HUES48 (cell line): Measurements from ENCODE around the gene OR2L2.
"Not testable (repeated sequence)": the region's sequence is repeated elsewhere in the genome, so short reads cannot be mapped to it uniquely, and the experiment has no call there.

Experiments used
- H3K27ac ChIP-seq: one replicate; pipeline ENCODE4 v1.7.0; 2013; ENCODE audit warnings: low read depth, low read length, inconsistent platforms
- H3K27me3 ChIP-seq: 2 replicates; pipeline ENCODE4 v1.6.1; 2013; ENCODE audit warnings: mild to moderate bottlenecking, low read length; ENCODE audit not compliant: control insufficient read depth, insufficient read depth
- H3K36me3 ChIP-seq: 2 replicates; pipeline ENCODE4 v1.6.1; 2013; ENCODE audit warnings: low read length; ENCODE audit not compliant: control insufficient read depth, insufficient read depth
- H3K4me1 ChIP-seq: 2 replicates; pipeline ENCODE4 v1.6.1; 2013; ENCODE audit warnings: mild to moderate bottlenecking, low read length; ENCODE audit not compliant: control insufficient read depth, insufficient read depth
- H3K4me3 ChIP-seq: 2 replicates; pipeline ENCODE4 v1.5.1; 2013; ENCODE audit warnings: mild to moderate bottlenecking, low read depth, low read length
- H3K9ac ChIP-seq: 2 replicates; pipeline ENCODE4 v1.6.1; 2013; ENCODE audit warnings: mild to moderate bottlenecking, low read depth, low read length, moderate library complexity
- H3K9me3 ChIP-seq: 2 replicates; pipeline ENCODE4 v1.6.1; 2013; ENCODE audit warnings: low read length; ENCODE audit not compliant: control insufficient read depth, insufficient read depth

OR2L2 gene

DNA sequence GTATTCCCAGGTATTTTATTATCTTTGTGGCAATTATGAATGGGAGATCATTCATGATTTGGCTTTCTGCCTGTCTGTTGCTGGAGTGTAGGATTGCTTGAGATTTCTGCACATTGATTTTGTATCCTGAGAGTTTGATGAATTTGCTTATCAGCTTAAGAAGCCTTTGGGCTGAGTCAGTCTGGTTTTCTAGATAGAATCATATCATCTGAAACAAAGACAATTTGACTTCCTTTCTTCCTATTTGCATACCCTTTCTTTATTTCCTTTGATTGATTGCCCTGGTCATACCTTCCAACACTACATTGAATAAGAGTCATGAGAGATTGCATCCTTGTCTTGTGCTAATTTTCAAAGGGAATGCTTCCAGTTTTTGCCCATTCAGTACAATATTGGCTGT lies 24.8 kb downstream of the OR2L2 start:
- H3K4me1 ChIP-seq, result no peaks in the 10 kb centered on the region
- H3K9me3 ChIP-seq, result peaks cover 84% of the 10 kb centered on the region
- H3K4me3 ChIP-seq, result peak overlapping the region; percentile 32; the same call in 1 of the 2 replicates
- H3K9ac ChIP-seq, result no peak overlapping the region
- H3K27ac ChIP-seq, result no peak overlapping the region
- H3K27me3 ChIP-seq, result no peaks in the 10 kb centered on the region
- H3K36me3 ChIP-seq, result no peaks in the 10 kb centered on the region

DNA sequence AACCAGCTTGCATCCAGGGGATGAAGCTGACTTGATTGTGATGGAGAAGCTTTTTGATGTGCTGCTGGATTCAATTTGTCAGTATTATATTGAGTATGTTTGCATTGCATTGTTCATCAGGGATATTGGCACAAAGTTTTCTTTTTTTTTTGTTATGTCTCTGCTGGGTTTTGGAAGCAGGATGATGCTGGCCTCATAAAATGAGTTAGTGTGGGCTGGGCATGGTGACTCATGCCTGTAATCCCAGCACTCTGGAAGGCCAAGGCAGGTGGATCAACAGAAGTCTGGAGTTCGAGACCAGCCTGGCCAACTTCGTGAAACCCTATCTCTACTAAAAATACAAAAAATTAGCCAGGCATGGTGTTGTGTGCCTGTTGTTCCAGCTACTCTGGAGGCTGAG lies 25.4 kb downstream of the OR2L2 start:
- Histone ChIP-seq H3K4me3 (no peak overlapping the region), H3K36me3 (no peaks in the 10 kb centered on the region), H3K9me3 (peaks cover 83% of the 10 kb centered on the region), H3K4me1 (no peaks in the 10 kb centered on the region), H3K9ac (no peak overlapping the region), H3K27ac (no peak overlapping the region), H3K27me3 (no peaks in the 10 kb centered on the region)

DNA sequence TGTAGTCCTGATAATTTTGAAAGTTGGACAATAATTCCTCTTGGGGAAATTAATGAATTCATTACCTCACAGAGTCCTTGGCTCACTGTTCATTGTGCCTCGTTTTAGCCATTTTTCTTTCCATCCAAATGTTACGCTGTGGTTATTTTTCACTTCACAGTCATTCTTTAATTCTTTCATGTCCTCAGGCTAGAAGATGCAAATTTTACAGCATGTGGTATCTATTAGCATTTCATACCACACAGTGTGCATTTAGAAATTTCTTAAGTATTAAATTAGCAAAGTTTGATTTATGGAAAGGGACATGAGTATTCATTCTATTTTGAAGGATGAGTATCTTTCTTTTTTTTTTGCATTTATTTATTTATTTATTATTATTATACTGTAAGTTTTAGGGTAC lies 35.2 kb downstream of the OR2L2 start:
- Histone ChIP-seq H3K27me3 (no peaks in the 10 kb centered on the region), H3K9me3 (peaks cover 65% of the 10 kb centered on the region)

DNA sequence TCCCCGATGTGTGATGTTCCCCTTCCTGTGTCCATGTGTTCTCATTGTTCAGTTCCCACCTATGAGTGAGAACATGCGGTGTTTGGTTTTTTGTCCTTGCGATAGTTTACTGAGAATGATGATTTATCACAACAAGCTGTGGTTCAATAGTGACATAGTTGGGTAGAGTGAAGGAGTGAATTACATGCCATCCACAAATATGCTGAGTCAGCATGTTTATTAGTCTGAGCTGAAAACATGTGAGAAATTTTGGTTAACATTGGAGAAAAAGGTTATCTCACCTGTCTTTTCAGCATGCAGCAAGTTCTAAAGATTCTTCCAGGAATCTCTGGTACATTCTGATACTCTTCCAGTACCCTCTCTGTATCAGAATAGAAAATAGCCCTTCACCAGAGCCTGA lies 35.7 kb downstream of the OR2L2 start:
- peaks cover 61% of the 10 kb centered on the region for H3K9me3 ChIP-seq

More for the DNA sequence above, 35.2 kb downstream of the OR2L2 start:
- no peaks in the 10 kb centered on the region for H3K4me1 ChIP-seq
- no peak overlapping the region for H3K27ac ChIP-seq
- no peak overlapping the region for H3K4me3 ChIP-seq
- H3K9ac ChIP-seq, result no peak overlapping the region
- H3K36me3 ChIP-seq, result no peaks in the 10 kb centered on the region

DNA sequence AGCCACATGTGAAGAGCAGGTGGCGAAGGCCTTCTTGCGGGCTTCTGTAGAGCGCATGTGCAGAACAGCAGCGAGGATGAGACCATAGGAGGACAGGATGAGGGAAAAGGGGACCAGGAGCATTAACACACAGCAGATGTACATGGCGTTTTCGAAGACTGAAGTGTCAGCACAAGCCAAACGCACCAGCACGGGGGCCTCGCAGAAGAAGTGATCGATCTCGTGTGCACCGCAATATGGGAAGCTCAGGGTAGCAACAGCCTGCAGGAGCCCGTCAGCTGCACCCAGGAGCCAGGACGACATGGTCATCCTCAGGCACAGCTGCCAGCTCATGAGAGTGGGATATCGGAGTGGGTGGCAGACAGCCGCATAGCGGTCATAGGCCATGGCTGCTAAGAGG lies 54.0 kb downstream of the OR2L2 start:
- not testable (repeated sequence) for H3K4me3 ChIP-seq, H3K27me3 ChIP-seq, H3K4me1 ChIP-seq, H3K9ac ChIP-seq, H3K36me3 ChIP-seq, H3K27ac ChIP-seq
- peaks cover 74% of the 10 kb centered on the region for H3K9me3 ChIP-seq

More for the DNA sequence above, 35.7 kb downstream of the OR2L2 start:
- Histone ChIP-seq H3K27me3 (no peaks in the 10 kb centered on the region), H3K4me1 (no peaks in the 10 kb centered on the region), H3K9ac (no peak overlapping the region), H3K27ac (no peak overlapping the region), H3K4me3 (no peak overlapping the region; the same call in 1 of the 2 replicates), H3K36me3 (no peaks in the 10 kb centered on the region)
